GM19468 (cell line): ENCODE measurements around the gene IL24.

ENCODE experiments used
- ATAC-seq: cut with Tn5 transposase; IDR thresholded peaks from one replicate; pipeline ENCODE4 v1.9.1; 2021; ENCODE audit warnings: mild to moderate bottlenecking, moderate library complexity, moderate number of reproducible peaks; ENCODE audit not compliant: unreplicated experiment; ENCODE audit errors: extremely low read depth

The IL24 gene

DNA sequence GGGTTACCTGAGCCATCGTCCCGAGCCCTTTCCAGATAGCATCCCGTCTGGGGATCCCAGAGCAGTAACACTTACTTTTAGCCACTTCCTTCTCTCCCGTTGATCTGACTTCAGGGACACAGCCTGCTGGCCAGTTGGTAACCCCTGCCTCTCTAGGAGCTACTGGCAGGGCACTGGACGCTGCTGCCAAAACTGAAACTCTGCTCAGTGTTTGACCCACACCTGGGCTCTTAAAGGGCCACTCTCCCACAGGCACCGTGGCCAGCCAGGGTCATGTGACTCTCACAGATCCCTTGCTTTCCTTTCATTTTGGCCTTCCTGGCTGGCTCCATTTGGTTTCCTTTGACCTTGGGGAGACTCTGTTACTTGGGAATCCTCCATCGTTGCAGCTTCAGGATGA lies 49.0 kb downstream of the IL24 start, which contains the start of gene PIGR:
Gene PIGR, minus strand, starts transcription at position 206 of the 400 bp plus-strand sequence. CDS start 5,935 bp downstream, outside the sequence.
- ATAC-seq = no peak

DNA sequence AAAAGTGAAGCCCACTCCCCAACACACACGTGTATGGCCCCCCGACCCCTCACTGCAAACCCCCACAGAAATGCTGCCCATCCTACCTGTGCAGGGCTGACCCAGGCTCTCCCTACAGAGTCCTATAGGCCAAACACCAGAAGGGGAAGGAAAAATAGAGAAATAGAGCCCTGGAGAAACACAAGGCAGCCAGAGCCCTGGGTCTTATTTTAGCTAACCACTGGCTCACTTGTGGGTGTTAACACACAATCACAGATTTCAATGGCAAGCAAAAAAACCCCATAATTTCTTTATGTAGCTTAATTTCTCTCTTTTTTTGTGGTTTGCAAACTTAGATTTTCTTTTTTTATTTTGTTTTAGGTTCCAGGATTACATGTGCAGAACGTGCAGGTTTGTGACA lies 50.0 kb downstream of the IL24 start:
- no peak for ATAC-seq

DNA sequence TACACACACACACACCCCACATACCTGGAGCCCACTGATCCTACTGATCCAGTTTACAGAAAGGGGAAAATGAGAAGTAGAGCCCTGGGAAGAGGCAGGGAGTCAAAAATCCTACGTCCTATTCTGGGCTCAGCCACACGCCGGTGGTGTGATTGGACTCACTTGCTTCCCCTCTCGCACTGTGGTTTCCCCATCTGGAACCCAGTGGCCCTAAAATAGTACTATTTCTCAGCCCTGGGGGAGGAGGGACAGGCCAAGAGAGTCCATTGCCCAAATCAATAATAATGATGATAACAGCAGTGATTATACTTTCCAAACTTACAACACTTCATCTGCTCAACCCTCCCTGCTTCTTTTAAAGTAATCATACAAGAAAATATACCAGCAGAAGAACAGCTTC lies 52.0 kb downstream of the IL24 start:
- ATAC-seq = no peak

DNA sequence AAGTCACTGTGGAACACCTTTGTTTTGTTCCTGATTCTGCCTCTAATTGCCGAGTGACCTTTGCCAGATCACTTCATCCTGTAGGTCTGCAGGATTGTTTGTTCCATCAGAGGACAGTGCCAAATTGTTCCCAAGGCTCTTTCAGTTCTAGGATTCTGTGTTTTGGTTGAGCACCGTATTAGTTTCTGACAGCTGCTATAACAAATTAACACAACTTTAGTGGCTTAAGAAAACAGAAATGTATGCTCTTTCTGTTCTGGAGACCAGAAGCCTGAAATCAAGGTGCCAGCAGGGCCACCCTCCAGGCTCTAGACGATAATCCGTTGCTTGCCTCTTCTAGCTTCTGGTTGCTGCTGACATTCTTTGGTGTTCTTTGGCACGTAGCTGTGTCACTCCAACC lies 52.4 kb downstream of the IL24 start:
- ATAC-seq = no peak

DNA sequence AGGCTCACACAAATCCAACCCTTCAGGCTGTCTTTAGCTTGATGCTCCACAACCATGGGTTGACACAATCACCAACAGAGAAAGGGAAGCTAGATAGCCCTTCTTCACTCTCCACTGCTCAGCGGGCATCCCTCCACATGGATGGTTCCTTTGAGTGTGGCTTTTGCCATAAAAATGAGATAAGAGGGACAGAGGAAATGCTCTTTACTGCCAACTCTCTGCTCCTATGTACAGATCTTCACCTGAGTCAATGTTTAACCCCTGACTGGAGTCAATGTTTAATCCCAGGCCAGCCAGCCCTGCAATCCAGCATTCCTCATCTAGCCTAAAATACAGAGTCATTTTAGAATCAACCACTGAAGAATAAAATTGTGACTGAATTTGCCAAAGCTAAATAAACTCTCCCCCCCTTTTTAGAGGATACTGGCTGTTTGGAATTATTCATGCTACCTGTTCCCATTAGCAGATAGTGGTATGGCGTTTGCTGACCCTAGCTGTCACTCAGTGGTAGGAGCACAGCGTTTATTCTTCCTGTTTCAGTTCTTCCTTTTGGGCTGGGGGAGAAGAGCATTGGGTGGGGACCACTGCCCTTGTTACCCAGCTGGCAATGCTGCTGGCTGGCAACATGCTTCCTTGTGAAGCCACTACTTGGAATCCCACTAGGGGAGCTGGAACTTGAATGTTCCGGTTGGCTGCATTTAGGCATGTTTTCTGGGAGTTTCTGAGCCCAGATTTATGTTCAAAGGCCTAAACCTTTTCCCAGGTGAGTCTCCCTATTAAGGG lies 54.3 kb downstream of the IL24 start:
- ATAC-seq = peak; percentile 5

DNA sequence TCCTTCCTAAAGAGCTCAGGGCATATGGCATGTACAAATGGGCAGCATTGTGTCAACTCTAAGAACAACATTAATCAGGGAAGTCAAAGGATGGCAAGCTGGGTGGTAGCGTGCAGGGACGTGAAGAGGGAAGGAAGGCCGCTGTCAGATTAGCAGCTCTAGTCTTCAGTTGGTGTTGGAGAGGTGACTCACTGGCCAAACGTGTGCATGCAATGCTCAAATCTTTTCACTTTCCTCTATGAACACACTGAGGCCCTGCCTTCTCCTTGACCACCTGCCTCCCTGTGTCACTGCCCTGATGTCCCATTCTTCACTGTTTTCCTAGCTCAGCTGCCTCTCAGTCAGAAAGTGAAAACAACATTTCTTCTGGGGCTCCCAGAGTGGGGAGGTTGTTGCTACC lies 54.9 kb downstream of the IL24 start:
- no peak for ATAC-seq

DNA sequence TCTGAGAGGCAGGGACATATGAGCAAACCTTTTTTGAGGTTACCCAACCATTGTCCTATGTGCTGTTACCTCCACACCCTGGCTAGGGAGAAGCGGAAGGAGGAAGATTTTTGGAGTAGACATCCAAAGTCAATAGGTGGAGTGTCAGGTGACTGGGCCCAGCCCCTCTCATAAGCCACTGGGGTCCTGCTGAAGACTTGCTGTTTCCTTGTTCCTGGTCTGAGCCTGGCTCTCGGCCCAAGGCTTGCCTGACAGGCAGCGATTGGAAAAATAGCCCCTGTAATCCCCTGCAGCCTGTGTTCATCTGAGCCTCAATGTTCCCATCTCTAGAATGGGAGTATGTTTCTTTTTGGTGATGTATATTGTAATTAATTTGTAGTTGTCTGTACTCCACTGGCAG lies 55.9 kb downstream of the IL24 start:
- ATAC-seq = no peak

DNA sequence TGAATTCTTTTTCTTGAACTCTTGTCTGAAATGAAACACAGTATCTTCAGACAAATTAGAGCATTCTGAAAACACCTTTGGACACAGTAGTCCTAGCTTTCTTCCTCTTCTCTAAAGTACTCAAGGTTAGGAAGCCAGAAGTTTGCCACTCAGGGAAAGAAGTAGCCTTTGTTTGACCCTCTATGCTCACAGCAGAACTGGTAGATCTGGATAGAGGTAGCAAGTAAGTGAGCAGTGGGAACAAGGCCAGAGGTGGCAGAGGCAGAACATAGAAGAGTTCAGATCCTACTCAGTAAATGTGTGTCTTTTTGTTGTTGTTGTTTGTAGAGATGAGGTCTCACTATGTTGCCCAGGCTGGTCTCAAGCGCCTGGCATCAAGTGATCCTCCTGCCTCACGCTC lies 56.4 kb downstream of the IL24 start:
- ATAC-seq = no peak
